HCT116 (cell line): ENCODE data around the gene MTUS2.

Source experiments
- CEBPB ChIP-seq: IDR thresholded peaks from 2 replicates; pipeline ENCODE4 v1.6.1; 2012; ENCODE audit warnings: low read depth
- EZH2 ChIP-seq: fragments of 200-600 bp; sonication (generic); IDR thresholded peaks from 2 replicates; pipeline ENCODE4 v1.6.1; 2017; ENCODE audit warnings: antibody characterized with exemption, mixed run types
- EZH2phosphoT487 ChIP-seq: fragments of 200-600 bp; IDR thresholded peaks from 2 replicates; pipeline ENCODE4 v1.6.1; 2018; ENCODE audit warnings: antibody characterized with exemption, borderline replicate concordance
- JUND ChIP-seq: IDR thresholded peaks from 2 replicates; pipeline ENCODE4 v1.6.1; 2012
- POLR2A ChIP-seq: IDR thresholded peaks from 2 replicates; pipeline ENCODE4 v1.7.0; 2011; ENCODE audit warnings: borderline replicate concordance; ENCODE audit not compliant: insufficient read depth, insufficient read length; ENCODE audit errors: extremely low read depth
- POLR2AphosphoS5 ChIP-seq: IDR thresholded peaks from 2 replicates; pipeline ENCODE4 v1.6.1; 2011; ENCODE audit warnings: mild to moderate bottlenecking, low read depth, low read length, moderate library complexity
- YY1 ChIP-seq: IDR thresholded peaks from 2 replicates; pipeline ENCODE4 v1.6.1; 2011; ENCODE audit warnings: low read length, low read depth, moderate library complexity, mild to moderate bottlenecking; ENCODE audit not compliant: insufficient replicate concordance; ENCODE audit errors: extremely low read depth
- ZFX ChIP-seq: fragments of 450-650 bp; IDR thresholded peaks from 2 replicates; pipeline ENCODE4 v1.6.1; 2017
- TF ChIP-seq, protein P1 (sequence below), 3 experiments: fragments of 200-600 bp in 1 of 3; sonication (generic) in 1 of 3; IDR thresholded peaks in 2 of 3; conservative IDR thresholded peaks in 1 of 3; 2 replicates each; pipeline ENCODE4 v1.5.1; 2012 to 2017; ENCODE audit warnings: low read depth in 2 of 3, low read length in 2 of 3, antibody characterized with exemption in 1 of 3, borderline replicate concordance in 1 of 3, control low read depth in 1 of 3, mild to moderate bottlenecking in 1 of 3, mixed read lengths in 1 of 3, mixed run types in 1 of 3, moderate library complexity in 1 of 3; ENCODE audit not compliant: insufficient read depth in 1 of 3
- TF ChIP-seq, protein P2 (sequence below): IDR thresholded peaks from 2 replicates; pipeline ENCODE4 v1.6.1; 2012
- TF ChIP-seq, protein P3 (sequence below): IDR thresholded peaks from 2 replicates; pipeline ENCODE4 v1.6.1; 2012; ENCODE audit warnings: low read depth
- TF ChIP-seq, protein P4 (sequence below): IDR thresholded peaks from 2 replicates; pipeline ENCODE4 v1.6.1; 2011; ENCODE audit warnings: mild to moderate bottlenecking, low read length, moderate library complexity; ENCODE audit not compliant: insufficient replicate concordance; ENCODE audit errors: extremely low read depth
- TF ChIP-seq, protein P5 (sequence below): IDR thresholded peaks from 2 replicates; pipeline ENCODE4 v1.6.1; 2012

DNA sequence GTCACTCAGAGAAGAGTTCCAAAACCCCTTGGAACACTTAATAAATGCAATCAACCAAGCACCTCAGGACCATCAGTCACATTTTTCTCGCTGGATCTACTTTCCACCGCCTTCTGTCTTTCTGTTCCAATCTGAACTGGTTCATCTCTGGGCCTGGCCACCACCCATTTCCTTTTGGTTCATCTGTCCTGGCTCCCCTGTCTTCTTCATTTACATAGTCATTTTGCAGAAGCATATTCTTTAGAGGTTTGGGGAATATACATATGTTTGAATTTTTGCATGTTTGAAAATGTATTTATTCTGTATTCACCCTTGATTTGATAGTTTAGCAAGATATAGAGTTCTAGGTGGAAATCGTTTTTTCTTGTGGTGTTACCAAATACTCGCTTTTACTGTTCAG, 188.2 kb downstream of the MTUS2 start:
- TF ChIP-seq, protein P1, sequence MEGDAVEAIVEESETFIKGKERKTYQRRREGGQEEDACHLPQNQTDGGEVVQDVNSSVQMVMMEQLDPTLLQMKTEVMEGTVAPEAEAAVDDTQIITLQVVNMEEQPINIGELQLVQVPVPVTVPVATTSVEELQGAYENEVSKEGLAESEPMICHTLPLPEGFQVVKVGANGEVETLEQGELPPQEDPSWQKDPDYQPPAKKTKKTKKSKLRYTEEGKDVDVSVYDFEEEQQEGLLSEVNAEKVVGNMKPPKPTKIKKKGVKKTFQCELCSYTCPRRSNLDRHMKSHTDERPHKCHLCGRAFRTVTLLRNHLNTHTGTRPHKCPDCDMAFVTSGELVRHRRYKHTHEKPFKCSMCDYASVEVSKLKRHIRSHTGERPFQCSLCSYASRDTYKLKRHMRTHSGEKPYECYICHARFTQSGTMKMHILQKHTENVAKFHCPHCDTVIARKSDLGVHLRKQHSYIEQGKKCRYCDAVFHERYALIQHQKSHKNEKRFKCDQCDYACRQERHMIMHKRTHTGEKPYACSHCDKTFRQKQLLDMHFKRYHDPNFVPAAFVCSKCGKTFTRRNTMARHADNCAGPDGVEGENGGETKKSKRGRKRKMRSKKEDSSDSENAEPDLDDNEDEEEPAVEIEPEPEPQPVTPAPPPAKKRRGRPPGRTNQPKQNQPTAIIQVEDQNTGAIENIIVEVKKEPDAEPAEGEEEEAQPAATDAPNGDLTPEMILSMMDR (IDR thresholded peaks at IDR 0.05 in 2 of 3, conservative IDR thresholded peaks at IDR 0.05 in 1 of 3; ENCODE audit: borderline replicate concordance in 1 of 3, insufficient read depth in 1 of 3, low read depth in 2 of 3, low read length in 2 of 3), result no peak
- TF ChIP-seq, protein P2, sequence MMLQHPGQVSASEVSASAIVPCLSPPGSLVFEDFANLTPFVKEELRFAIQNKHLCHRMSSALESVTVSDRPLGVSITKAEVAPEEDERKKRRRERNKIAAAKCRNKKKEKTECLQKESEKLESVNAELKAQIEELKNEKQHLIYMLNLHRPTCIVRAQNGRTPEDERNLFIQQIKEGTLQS, result no peak
- TF ChIP-seq POLR2A (no peak), POLR2AphosphoS5 (no peak), ZFX (no peak), YY1 (no peak), EZH2phosphoT487 (no peak), JUND (no peak), EZH2 (no peak), CEBPB (no peak)
- TF ChIP-seq, protein P3, sequence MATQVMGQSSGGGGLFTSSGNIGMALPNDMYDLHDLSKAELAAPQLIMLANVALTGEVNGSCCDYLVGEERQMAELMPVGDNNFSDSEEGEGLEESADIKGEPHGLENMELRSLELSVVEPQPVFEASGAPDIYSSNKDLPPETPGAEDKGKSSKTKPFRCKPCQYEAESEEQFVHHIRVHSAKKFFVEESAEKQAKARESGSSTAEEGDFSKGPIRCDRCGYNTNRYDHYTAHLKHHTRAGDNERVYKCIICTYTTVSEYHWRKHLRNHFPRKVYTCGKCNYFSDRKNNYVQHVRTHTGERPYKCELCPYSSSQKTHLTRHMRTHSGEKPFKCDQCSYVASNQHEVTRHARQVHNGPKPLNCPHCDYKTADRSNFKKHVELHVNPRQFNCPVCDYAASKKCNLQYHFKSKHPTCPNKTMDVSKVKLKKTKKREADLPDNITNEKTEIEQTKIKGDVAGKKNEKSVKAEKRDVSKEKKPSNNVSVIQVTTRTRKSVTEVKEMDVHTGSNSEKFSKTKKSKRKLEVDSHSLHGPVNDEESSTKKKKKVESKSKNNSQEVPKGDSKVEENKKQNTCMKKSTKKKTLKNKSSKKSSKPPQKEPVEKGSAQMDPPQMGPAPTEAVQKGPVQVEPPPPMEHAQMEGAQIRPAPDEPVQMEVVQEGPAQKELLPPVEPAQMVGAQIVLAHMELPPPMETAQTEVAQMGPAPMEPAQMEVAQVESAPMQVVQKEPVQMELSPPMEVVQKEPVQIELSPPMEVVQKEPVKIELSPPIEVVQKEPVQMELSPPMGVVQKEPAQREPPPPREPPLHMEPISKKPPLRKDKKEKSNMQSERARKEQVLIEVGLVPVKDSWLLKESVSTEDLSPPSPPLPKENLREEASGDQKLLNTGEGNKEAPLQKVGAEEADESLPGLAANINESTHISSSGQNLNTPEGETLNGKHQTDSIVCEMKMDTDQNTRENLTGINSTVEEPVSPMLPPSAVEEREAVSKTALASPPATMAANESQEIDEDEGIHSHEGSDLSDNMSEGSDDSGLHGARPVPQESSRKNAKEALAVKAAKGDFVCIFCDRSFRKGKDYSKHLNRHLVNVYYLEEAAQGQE, result no peak
- TF ChIP-seq, protein P4, sequence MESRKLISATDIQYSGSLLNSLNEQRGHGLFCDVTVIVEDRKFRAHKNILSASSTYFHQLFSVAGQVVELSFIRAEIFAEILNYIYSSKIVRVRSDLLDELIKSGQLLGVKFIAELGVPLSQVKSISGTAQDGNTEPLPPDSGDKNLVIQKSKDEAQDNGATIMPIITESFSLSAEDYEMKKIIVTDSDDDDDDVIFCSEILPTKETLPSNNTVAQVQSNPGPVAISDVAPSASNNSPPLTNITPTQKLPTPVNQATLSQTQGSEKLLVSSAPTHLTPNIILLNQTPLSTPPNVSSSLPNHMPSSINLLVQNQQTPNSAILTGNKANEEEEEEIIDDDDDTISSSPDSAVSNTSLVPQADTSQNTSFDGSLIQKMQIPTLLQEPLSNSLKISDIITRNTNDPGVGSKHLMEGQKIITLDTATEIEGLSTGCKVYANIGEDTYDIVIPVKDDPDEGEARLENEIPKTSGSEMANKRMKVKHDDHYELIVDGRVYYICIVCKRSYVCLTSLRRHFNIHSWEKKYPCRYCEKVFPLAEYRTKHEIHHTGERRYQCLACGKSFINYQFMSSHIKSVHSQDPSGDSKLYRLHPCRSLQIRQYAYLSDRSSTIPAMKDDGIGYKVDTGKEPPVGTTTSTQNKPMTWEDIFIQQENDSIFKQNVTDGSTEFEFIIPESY, result no peak
- TF ChIP-seq, protein P5, sequence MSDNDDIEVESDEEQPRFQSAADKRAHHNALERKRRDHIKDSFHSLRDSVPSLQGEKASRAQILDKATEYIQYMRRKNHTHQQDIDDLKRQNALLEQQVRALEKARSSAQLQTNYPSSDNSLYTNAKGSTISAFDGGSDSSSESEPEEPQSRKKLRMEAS, result no peak
